ENCODE data around the gene SSH3. TPM values are rescaled to one million over a fixed set of nuclear protein-coding genes. Genes with fewer than 3 reads are reported as not detected.

Gene SSH3
- total RNA-seq, 3 donors from 2014 or later (not counting 1 experiment from before 2014, with no cell fraction given) = 34.3 to 42.7 (median 38.1) TPM

GRCh38 chr11:67264260-67264659, 39.1 kb upstream of the SSH3 start:
- DNase-seq = no peak
- H3K36me3 Mint-ChIP-seq = no peaks in the 10 kb centered on the region
- Histone ChIP-seq H3K4me3 (ENCODE audit: low read length) (no peak overlapping the region), H3K9me3 (ENCODE audit: control insufficient read depth, insufficient read depth, low read length) (no peaks in the 10 kb centered on the region), H3K27ac (ENCODE audit: low read length) (no peak overlapping the region), H3K36me3 (ENCODE audit: control insufficient read depth, insufficient read depth, low read length) (peaks cover 14% of the 10 kb centered on the region), H3K4me1 (ENCODE audit: control insufficient read depth, insufficient read depth, low read length) (peaks cover 58% of the 10 kb centered on the region), H3K27me3 (ENCODE audit: control insufficient read depth, insufficient read depth, low read length) (no peaks in the 10 kb centered on the region)
- no peak for ATAC-seq
- peak overlapping the region; percentile 66 for H3K4me3 Mint-ChIP-seq
- peaks cover 41 to 61% of the 10 kb centered on the region in 2 donors for H3K4me1 Mint-ChIP-seq
- peaks cover 0 to 3% of the 10 kb centered on the region in 2 donors for H3K27me3 Mint-ChIP-seq (ENCODE audit: low read depth in 2 of 2)
- no peaks in the 10 kb centered on the region for H3K9me3 Mint-ChIP-seq
- intact Hi-C loops (cut with micrococcal nuclease) = no loop called here
- WGBS (ENCODE audit: insufficient coverage) = 96% methylated on average over 5 of the region's 5 CpGs
- TF ChIP-seq, protein P1, sequence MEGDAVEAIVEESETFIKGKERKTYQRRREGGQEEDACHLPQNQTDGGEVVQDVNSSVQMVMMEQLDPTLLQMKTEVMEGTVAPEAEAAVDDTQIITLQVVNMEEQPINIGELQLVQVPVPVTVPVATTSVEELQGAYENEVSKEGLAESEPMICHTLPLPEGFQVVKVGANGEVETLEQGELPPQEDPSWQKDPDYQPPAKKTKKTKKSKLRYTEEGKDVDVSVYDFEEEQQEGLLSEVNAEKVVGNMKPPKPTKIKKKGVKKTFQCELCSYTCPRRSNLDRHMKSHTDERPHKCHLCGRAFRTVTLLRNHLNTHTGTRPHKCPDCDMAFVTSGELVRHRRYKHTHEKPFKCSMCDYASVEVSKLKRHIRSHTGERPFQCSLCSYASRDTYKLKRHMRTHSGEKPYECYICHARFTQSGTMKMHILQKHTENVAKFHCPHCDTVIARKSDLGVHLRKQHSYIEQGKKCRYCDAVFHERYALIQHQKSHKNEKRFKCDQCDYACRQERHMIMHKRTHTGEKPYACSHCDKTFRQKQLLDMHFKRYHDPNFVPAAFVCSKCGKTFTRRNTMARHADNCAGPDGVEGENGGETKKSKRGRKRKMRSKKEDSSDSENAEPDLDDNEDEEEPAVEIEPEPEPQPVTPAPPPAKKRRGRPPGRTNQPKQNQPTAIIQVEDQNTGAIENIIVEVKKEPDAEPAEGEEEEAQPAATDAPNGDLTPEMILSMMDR (IDR thresholded peaks at IDR 0.05) = no peak
- H3K27ac Mint-ChIP-seq = peak overlapping the region; percentile 67 to 97

GRCh38 chr11:67264877-67265632, 38.3 kb upstream of the SSH3 start:
- ATAC-seq (no peak), DNase-seq (no peak)
- WGBS (ENCODE audit: insufficient coverage) = 94% methylated on average over 7 of the region's 7 CpGs
- Histone ChIP-seq H3K9me3 (ENCODE audit: control insufficient read depth, insufficient read depth, low read length) (no peaks in the 10 kb centered on the region), H3K4me3 (ENCODE audit: low read length) (no peak overlapping the region), H3K36me3 (ENCODE audit: control insufficient read depth, insufficient read depth, low read length) (peaks cover 18% of the 10 kb centered on the region), H3K27ac (ENCODE audit: low read length) (no peak overlapping the region), H3K27me3 (ENCODE audit: control insufficient read depth, insufficient read depth, low read length) (no peaks in the 10 kb centered on the region), H3K4me1 (ENCODE audit: control insufficient read depth, insufficient read depth, low read length) (peaks cover 66% of the 10 kb centered on the region)
- Mint-ChIP-seq H3K27me3 (ENCODE audit: low read depth in 2 of 2) (peaks cover 0 to 3% of the 10 kb centered on the region in 2 donors), H3K36me3 (no peaks in the 10 kb centered on the region), H3K27ac (peak overlapping the region; percentile 87 to 97), H3K4me3 (peak overlapping the region; percentile 85), H3K4me1 (peaks cover 49 to 68% of the 10 kb centered on the region in 2 donors), H3K9me3 (no peaks in the 10 kb centered on the region)
- intact Hi-C loops (cut with micrococcal nuclease) = loop anchor here (5.0 kb wide), 2 partner anchors 107 to 242 kb away; partner anchors contain the start of genes CDK2AP2, CLCF1 and PITPNM1
- TF ChIP-seq, protein P1 (IDR thresholded peaks at IDR 0.05) = no peak

GRCh38 chr11:67265633-67266448, 37.5 kb upstream of the SSH3 start:
- H3K27ac ChIP-seq (ENCODE audit: low read length) = peak overlapping the region; percentile 75
- DNase-seq (peak; percentile 84 to 89), ATAC-seq (peak; percentile 46 to 75 (median 57))
- Mint-ChIP-seq H3K9me3 (no peaks in the 10 kb centered on the region), H3K4me1 (peaks cover 57 to 76% of the 10 kb centered on the region in 2 donors), H3K27ac (peak overlapping the region; percentile 87 to 97), H3K36me3 (no peaks in the 10 kb centered on the region), H3K27me3 (ENCODE audit: low read depth in 2 of 2) (peaks cover 0 to 3% of the 10 kb centered on the region in 2 donors), H3K4me3 (peak overlapping the region; percentile 85)
- intact Hi-C loops (cut with micrococcal nuclease) = loop anchor here (5.0 kb wide), 2 partner anchors 106 to 241 kb away; partner anchors contain the start of genes CDK2AP2, CLCF1 and PITPNM1
- WGBS (ENCODE audit: insufficient coverage) = 14% methylated on average over 54 of the region's 54 CpGs
- TF ChIP-seq, protein P1 (IDR thresholded peaks at IDR 0.05) = peak; percentile 59
- no peaks in the 10 kb centered on the region for H3K9me3 ChIP-seq (ENCODE audit: control insufficient read depth, insufficient read depth, low read length)
- H3K36me3 ChIP-seq (ENCODE audit: control insufficient read depth, insufficient read depth, low read length) = peaks cover 18% of the 10 kb centered on the region
- no peak overlapping the region for H3K4me3 ChIP-seq (ENCODE audit: low read length)
- peaks cover 74% of the 10 kb centered on the region for H3K4me1 ChIP-seq (ENCODE audit: control insufficient read depth, insufficient read depth, low read length)
- no peaks in the 10 kb centered on the region for H3K27me3 ChIP-seq (ENCODE audit: control insufficient read depth, insufficient read depth, low read length)
